Panc1 (cell line): ENCODE measurements around the gene AQP1. TPM values are rescaled to one million over a fixed set of nuclear protein-coding genes. Genes with fewer than 3 reads are reported as not detected.

Experiments
- ATAC-seq: fragments of 200-7000 bp; cut with Tn5 transposase; 2 replicates; pipeline ENCODE4 v1.9.1; 2020; ENCODE audit warnings: mild to moderate bottlenecking, moderate library complexity
- BruUV-seq: library from RNA; stranded (reverse); fragments of 400-500 nt; replicated peaks from 2 replicates; lab custom pipeline; 2021; lab: Mats Ljungman, UMichigan
- CTCF ChIA-PET: fragments of 300-600 bp; sonication (Branson Sonifier 250); formaldehyde crosslinking; loops from one replicate; lab custom pipeline; 2022; ENCODE audit warnings: antibody characterized with exemption; lab: Charles Lee
- POLR2A ChIA-PET: fragments of 300-600 bp; sonication (Branson Sonifier 250); formaldehyde crosslinking; loops from one replicate; lab custom pipeline; 2022; ENCODE audit warnings: antibody characterized with exemption; lab: Charles Lee
- DNase-seq: peaks from one replicate; pipeline ENCODE4 v3.0.0-alpha.2; 2010; ENCODE audit warnings: low read depth, low spot score
- H3K27ac ChIP-seq: 2 replicates; pipeline ENCODE4 v1.5.1; 2011; ENCODE audit warnings: mild to moderate bottlenecking, low read length, inconsistent platforms
- H3K27me3 ChIP-seq: fragments of 200-500 bp; sonication (Bioruptor generic); 2 replicates; pipeline ENCODE4 v1.6.0; 2014; ENCODE audit warnings: low read length, inconsistent platforms; ENCODE audit not compliant: control insufficient read depth, insufficient read depth
- H3K36me3 ChIP-seq: fragments of 200-500 bp; sonication (Bioruptor generic); 2 replicates; pipeline ENCODE4 v1.5.1; 2014; ENCODE audit warnings: inconsistent platforms, mild to moderate bottlenecking, low read length, moderate library complexity; ENCODE audit not compliant: control insufficient read depth, insufficient read depth
- H3K4me1 ChIP-seq: 2 replicates; pipeline ENCODE4 v1.5.1; 2011; ENCODE audit warnings: inconsistent platforms, mild to moderate bottlenecking, low read length, moderate library complexity; ENCODE audit not compliant: control insufficient read depth, insufficient read depth
- H3K4me3 ChIP-seq, 2 experiments: 2 replicates each; pipeline ENCODE4 v1.5.1; 2011 to 2012; ENCODE audit warnings: low read depth in 2 of 2, low read length in 2 of 2, mild to moderate bottlenecking in 2 of 2, inconsistent platforms in 1 of 2, moderate library complexity in 1 of 2
- H3K9me3 ChIP-seq: fragments of 200-500 bp; sonication (Bioruptor generic); 2 replicates; pipeline ENCODE4 v1.5.1; 2014; ENCODE audit warnings: low read depth, mild to moderate bottlenecking, inconsistent platforms, low read length, moderate library complexity; ENCODE audit not compliant: control insufficient read depth, insufficient read depth
- POLR2AphosphoS5 ChIP-seq: IDR thresholded peaks from 2 replicates; pipeline ENCODE4 v1.6.1; 2012; ENCODE audit warnings: mild to moderate bottlenecking, low read depth, low read length, moderate library complexity
- SIN3A ChIP-seq: IDR thresholded peaks from 2 replicates; pipeline ENCODE4 v1.6.1; 2012; ENCODE audit warnings: low read depth, mild to moderate bottlenecking, low read length, moderate library complexity, borderline replicate concordance; ENCODE audit not compliant: insufficient read depth
- TCF7L2 ChIP-seq: IDR thresholded peaks from 2 replicates; pipeline ENCODE4 v1.6.1; 2011; ENCODE audit warnings: mild to moderate bottlenecking, low read depth, low read length, inconsistent platforms
- in situ Hi-C: cut with HindIII; loops from 2 replicates; pipeline ENCODE4 v1.10.0; 2016; ENCODE audit warnings: low sequenced_read_pairs, low pct_unique_long_range_greater_than_20kb
- intact Hi-C: fragments of 100-400 bp; cut with micrococcal nuclease; formaldehyde crosslinking; loops from one replicate; pipeline ENCODE4 v1.10.0; 2022; ENCODE audit not compliant: unreplicated experiment
- total RNA-seq: library from RNA; stranded (reverse); gene quantifications from one replicate; pipeline ENCODE4 v1.2.1, GENCODE V29; 2021; ENCODE audit not compliant: unreplicated experiment
- TF ChIP-seq, protein P1 (sequence below), 2 experiments: IDR thresholded peaks; 2 replicates each; pipeline ENCODE4 v1.6.1; 2011 to 2012; ENCODE audit warnings: low read depth in 2 of 2, control low read depth in 1 of 2, low read length in 1 of 2, mild to moderate bottlenecking in 1 of 2, moderate library complexity in 1 of 2; ENCODE audit not compliant: insufficient read depth in 1 of 2
- TF ChIP-seq, protein P2 (sequence below): fragments of 450-650 bp; IDR thresholded peaks from 2 replicates; pipeline ENCODE4 v1.5.1; 2017; ENCODE audit warnings: mild to moderate bottlenecking

Gene AQP1
- total RNA-seq, 1 experiment from 2014 or later, result 0.57 TPM

DNA sequence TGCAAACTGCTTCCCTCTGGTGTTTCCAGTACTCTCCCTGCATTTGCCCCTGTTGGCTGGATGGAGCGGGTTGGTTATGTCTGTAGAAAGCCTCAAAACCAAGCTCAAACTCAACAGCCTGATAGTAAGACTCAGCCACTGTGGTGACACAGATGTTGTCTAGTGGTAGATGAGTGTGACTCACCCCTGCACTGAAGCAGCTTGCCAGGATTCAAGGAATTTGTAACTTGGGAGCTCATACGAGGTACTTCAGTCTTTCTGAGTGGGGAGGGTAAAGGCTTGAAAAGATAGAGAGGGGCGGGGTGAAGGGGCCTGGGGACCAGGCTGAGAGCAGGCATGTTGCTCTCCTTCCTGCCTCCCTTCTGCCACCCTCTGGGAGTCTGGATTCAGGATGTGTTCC lies 22.9 kb upstream of the AQP1 start:
- ChIA-PET CTCF (no interaction called here), POLR2A (no interaction called here)
- Histone ChIP-seq H3K9me3 (no peaks in the 10 kb centered on the region), H3K27me3 (no peaks in the 10 kb centered on the region; the same call in none of the 2 replicates), H3K4me3 (no peak overlapping the region), H3K4me1 (0 out of 2 replicates have a peak, but pooled peaks cover 2% of the 10 kb centered on the region), H3K27ac (no peak overlapping the region), H3K36me3 (no peaks in the 10 kb centered on the region)
- BruUV-seq, result no TSS peak
- DNase-seq (no peak), ATAC-seq (peak; percentile 24; the same call in 1 of the 2 replicates)
- intact Hi-C loops (no loop called here), in situ Hi-C loops (no loop called here)
- no peak for TF ChIP-seq POLR2AphosphoS5
- TF ChIP-seq SIN3A, result no peak
- TF ChIP-seq, protein P1, sequence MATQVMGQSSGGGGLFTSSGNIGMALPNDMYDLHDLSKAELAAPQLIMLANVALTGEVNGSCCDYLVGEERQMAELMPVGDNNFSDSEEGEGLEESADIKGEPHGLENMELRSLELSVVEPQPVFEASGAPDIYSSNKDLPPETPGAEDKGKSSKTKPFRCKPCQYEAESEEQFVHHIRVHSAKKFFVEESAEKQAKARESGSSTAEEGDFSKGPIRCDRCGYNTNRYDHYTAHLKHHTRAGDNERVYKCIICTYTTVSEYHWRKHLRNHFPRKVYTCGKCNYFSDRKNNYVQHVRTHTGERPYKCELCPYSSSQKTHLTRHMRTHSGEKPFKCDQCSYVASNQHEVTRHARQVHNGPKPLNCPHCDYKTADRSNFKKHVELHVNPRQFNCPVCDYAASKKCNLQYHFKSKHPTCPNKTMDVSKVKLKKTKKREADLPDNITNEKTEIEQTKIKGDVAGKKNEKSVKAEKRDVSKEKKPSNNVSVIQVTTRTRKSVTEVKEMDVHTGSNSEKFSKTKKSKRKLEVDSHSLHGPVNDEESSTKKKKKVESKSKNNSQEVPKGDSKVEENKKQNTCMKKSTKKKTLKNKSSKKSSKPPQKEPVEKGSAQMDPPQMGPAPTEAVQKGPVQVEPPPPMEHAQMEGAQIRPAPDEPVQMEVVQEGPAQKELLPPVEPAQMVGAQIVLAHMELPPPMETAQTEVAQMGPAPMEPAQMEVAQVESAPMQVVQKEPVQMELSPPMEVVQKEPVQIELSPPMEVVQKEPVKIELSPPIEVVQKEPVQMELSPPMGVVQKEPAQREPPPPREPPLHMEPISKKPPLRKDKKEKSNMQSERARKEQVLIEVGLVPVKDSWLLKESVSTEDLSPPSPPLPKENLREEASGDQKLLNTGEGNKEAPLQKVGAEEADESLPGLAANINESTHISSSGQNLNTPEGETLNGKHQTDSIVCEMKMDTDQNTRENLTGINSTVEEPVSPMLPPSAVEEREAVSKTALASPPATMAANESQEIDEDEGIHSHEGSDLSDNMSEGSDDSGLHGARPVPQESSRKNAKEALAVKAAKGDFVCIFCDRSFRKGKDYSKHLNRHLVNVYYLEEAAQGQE (IDR thresholded peaks at IDR 0.05; ENCODE audit: insufficient read depth in 1 of 2, low read depth in 2 of 2, low read length in 1 of 2), result no peak
- TF ChIP-seq TCF7L2, result no peak
- TF ChIP-seq, protein P2, sequence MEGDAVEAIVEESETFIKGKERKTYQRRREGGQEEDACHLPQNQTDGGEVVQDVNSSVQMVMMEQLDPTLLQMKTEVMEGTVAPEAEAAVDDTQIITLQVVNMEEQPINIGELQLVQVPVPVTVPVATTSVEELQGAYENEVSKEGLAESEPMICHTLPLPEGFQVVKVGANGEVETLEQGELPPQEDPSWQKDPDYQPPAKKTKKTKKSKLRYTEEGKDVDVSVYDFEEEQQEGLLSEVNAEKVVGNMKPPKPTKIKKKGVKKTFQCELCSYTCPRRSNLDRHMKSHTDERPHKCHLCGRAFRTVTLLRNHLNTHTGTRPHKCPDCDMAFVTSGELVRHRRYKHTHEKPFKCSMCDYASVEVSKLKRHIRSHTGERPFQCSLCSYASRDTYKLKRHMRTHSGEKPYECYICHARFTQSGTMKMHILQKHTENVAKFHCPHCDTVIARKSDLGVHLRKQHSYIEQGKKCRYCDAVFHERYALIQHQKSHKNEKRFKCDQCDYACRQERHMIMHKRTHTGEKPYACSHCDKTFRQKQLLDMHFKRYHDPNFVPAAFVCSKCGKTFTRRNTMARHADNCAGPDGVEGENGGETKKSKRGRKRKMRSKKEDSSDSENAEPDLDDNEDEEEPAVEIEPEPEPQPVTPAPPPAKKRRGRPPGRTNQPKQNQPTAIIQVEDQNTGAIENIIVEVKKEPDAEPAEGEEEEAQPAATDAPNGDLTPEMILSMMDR, result no peak

DNA sequence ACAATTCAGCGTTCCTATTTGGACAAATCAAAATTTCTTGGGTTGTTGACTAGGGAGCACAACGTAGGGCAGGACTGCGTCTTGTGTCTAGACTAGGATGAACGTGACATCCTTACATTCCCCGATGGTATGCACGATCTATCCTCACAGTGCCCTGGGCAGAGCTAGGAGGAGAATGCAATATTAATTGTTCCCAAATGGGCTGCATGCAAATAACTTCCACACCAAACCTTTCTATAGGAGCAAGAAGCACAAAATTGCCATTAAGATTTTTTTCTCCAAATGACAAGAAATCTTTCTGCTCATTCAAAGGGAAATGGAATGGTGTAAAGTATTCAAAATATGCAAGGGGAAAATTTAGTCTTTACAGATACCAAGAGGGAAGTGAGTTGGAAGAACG lies 21.4 kb upstream of the AQP1 start:
- Histone ChIP-seq H3K4me3 (no peak overlapping the region), H3K9me3 (no peaks in the 10 kb centered on the region), H3K4me1 (0 out of 2 replicates have a peak, but pooled peaks cover 2% of the 10 kb centered on the region), H3K27ac (no peak overlapping the region), H3K27me3 (no peaks in the 10 kb centered on the region; the same call in none of the 2 replicates), H3K36me3 (no peaks in the 10 kb centered on the region)
- no peak for ATAC-seq
- in situ Hi-C loops (no loop called here), intact Hi-C loops (no loop called here)
- ChIA-PET POLR2A (no interaction called here), CTCF (no interaction called here)
- TF ChIP-seq, protein P2, result no peak
- no peak for TF ChIP-seq POLR2AphosphoS5
- no peak for TF ChIP-seq SIN3A
- TF ChIP-seq, protein P1 (IDR thresholded peaks at IDR 0.05; ENCODE audit: insufficient read depth in 1 of 2, low read depth in 2 of 2, low read length in 1 of 2), result no peak
- TF ChIP-seq TCF7L2, result no peak
- no TSS peak for BruUV-seq
- DNase-seq, result no peak
